Activated effector memory CD4-positive, alpha-beta T cell treated with anti-CD3 and anti-CD28 coated beads, Interleukin-2, amount 50 U/mL, for 16 hours (primary cell): ENCODE measurements around the gene TNS1.

Source experiments
- DNase-seq: peaks from one replicate; pipeline ENCODE4 v3.0.0-alpha.2; 2020

The TNS1 gene

DNA sequence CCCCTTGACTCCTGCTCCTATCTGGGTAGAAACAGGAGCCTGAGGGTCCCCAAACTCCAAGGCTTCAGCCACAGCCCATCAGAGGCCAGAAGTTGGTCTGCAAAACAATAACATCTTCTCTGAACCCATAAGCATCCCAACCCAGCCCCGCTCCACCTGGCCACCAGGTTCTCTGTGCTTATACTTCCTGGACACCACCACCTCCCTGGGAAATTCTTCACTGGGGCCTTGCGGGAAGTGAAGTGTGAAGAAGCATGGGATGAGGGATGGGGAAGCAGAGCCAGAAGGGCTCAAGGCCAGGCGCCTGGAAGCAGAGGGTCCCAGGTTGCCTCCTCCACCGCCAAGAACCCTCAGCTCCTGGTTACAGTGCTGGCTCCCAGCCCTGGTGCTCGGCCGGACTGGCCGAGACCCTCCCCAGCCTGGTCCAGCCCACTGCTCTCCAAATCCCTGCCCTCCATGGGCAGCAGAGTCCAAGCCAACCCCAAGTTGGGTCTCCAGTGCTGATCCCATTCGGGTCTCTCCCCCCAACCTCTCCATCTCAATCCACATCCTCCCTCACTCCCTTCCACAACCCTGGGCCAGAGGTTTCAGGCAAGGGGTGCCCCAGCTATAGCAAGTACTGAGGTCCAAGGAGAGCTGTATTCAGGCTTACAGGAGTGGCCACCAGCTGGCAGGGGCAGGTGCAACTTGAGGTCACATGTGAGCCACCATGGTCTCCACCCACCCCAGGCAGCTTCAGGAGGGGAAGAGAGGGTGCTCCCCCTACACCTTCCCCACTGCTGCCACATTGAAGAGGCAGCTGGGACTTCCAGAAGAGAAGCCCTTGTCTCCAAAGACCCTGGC lies 60.7 kb downstream of the TNS1 start:
- no peak for DNase-seq

DNA sequence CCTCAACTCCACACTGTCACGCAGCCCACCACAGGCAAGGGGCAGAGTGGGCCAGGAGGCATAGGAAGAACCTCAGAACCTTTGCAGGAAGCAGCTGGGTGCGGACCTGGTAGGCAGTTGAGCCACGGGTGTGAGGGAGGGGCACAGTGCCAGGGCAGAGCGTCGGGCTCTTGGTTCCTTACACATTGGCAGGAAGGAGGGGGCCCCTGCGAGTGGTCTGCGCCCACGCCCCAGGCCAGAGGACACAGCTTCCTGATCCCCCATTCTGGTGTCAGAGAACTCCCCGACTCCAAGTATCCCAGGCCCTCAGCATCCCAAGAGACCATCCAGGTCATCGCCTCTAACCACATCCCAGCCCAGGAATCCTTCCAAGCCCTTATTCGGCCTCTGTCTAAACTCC lies 61.5 kb downstream of the TNS1 start:
- DNase-seq: no peak

DNA sequence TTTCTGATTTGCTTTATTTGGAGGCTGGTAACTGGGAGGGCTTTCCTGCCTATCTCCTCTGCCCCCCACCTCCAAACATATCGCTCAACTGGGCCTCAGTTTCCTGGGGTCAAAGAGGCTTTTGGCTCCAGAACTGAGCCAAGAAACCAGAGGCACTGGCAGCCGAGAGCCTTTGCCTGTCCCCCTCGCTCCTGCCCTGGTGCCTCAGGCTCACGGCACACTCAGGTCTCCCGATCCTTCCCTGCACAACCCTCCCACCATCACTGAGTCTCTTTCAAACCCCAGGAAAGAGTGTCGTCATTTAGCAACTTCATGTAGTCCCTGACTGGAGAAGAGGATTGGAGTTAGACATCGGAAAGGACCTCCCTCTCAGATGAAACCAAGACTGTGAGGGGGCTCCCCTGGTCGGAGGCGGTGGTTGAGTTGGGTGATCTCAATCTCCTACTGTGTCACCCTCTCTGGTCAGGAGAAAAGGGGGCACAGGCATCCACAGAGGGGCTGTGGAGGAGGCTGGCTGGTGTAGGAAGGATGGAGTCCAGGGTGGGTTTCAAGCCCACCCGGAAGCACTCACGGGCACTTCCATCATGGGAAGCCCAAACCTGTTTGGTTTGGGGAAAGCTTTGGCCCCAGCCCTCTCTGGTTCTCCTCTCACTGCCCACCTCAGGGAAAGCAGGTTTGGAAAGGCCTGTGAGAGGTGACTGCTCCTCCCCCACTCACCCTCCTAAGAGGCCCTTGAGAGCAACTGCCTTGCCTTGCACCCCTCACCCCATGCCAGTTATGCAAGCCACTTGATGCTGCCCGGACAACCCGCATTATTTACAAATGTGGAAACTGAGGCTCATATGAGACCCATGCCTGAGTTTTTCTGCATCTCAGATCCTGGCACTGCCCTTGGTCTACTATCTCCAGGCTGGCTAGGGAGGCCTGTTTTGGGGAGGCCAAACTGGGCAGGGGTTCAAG lies 62.3 kb downstream of the TNS1 start:
- DNase-seq: no peak

DNA sequence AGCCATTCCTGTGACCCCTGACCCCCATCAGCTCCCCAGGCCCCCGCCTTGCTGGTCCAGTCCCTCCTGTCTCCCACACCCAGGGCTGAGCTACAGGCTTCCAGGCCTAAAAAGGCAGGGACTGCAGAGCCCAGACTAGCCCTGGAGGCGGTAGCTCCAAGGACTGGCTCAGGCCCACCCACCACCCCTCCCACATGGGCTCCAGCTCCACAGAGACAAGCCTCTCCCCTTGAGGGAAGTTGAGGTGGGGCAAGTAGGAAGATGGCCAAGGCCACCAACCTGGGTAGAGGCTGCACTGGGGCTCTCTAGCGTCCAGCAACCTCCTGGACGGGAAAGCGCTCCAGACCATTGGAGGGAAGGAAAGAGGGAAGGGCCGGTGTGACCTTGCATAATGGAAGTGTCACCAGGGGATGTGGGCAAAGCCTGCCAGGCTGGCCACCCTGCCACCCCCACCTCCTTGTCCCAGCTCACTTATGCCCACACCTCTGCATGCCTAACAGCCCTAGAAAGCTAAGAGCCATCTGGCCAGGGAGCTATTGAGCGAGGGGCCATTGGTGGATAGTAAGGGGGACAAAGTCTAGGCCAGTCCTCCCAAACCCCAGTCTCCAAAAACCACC lies 63.1 kb downstream of the TNS1 start:
- DNase-seq: no peak

DNA sequence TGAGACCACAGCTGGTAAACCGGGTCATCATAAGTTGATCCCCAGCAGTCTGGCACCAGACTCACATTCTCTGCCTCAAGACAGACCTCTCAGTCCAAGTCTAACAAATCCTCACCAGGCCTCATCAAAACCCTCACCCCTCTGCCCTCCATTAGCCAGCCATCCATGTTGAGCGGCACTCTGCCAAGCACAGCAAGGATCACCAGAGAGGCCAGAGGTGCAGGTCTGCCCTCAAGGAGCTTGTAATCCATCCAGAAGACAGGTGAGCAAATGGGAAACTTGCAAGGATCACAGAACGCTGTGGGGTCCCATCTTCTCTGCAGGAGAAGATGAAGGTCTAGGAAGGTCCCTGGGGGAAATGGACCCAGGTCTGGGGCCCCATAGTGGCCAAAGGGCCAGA lies 63.6 kb downstream of the TNS1 start:
- no peak for DNase-seq

DNA sequence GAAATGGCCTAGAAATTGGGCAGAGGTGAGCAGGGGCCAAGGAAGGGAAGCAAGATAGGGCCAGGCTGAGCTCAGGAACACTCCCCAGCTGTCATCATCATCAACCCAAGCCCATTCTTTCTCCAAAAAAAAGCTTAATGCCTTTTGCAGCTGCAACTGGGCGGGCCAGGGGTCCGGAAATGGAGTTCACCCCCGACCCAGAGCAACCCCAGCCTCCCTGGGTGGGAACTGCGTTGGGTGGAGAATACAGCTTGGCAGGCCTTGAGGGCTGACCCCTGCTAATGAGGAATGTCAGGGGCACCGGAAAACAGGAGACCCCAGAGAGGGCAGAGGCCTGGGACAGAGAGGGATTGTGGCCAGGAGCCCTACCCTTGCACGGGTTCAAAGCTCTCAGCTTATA lies 64.8 kb downstream of the TNS1 start:
- DNase-seq: no peak

DNA sequence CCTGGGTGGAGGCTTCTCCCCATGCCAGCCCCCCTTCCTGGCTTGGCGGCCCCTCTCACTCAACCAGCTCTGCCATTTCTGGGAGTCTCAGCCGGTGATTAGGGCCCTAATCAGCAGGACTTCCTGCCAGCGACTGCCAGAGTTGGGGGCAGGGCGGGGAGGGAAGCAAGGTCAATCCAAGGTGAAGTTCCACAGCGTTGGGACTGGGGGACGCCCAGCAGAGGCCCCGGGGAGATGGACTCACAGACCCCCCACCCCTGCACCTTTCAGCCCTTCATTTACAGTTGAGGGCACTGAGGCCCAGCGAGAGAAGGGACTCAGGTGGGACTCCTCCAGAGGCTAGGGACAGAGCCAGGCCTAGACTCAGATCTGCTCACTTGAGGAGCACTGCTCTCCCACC lies 65.3 kb downstream of the TNS1 start:
- no peak for DNase-seq

DNA sequence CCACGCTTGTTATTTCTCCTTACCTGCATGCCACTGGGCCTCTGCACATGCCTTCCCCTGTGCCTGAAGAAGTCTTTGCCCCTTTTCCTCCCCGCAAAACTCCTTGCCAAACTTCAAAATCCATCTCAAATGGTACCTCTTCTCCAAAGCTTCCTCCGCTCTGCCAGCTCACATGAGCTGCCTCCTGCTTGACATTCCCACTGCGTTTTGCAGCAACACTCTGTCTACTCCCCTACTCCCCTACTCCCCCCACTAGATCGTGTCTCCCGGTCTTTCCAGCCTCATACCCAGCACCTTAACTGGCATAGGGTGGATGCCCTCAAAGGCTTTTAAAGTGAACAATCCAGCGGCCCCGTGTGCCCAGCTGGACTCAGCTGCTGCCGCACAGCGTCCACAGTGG lies 65.8 kb downstream of the TNS1 start:
- DNase-seq: no peak

DNA sequence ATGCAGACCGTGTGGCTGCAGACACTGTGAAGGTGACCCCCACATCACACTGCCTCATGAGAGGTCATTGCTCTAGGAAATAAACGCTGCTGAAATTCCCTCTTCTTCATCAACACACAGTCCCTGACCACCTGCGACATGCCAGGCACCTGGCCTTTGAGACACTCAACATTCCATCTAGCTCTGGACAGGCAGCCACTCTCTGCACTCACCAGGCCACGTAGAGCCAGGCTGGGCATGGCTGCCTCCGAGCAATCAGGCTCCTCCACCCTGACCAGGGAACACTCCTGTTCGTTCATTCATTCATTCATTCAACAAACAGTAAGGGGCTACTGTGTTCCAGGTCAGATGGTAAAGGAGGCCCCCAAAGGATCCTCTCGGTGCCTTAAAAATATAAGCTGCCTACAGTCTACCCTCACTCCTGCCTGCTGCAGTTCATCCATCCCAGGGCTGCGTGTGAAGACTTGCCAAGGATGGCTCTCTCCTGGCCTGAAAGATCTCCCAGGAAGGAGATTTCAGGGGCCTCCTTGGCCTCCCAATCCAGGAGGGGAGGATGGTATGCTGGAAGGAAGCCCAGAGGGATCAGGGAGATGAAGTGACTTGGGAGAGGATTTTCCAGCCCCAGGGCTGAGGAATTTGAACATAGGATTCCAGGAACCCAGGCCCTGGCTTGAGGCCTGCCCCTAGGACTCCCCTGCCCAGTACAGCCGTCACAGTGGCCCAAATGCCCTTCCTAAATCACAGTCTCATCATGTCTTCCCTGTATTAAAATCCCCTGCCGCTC lies 66.7 kb downstream of the TNS1 start:
- no peak for DNase-seq

DNA sequence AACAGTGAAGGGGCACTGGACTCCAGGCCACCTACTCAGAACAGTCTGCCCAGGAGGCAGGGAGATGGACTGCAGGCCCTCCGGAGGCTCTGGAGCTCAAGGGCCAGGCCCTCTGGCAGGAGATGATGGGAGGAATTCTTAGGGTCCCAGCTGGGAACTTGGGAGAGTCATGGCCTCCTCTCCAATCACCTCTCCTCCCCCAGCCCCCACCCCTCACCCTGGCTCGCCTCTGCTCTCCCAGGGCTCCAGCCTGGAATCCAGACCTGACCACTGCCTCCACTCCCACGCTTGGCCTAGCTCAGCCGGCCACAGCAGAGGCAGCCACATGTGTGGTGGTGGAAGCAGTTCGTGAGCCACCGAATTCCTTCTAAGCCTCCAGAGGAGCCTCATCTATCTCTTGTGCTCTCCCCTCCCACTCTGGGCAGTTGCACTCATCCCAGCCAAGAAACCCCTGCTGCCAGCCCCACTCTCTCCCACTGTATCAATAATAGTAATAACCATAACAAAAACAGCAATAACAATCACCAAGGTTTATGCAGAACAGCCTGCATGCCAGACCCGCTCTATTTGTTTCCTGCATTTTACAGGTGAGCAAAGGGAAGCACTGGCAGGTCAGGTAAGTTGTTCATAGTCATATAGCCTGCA lies 67.4 kb downstream of the TNS1 start:
- no peak for DNase-seq

DNA sequence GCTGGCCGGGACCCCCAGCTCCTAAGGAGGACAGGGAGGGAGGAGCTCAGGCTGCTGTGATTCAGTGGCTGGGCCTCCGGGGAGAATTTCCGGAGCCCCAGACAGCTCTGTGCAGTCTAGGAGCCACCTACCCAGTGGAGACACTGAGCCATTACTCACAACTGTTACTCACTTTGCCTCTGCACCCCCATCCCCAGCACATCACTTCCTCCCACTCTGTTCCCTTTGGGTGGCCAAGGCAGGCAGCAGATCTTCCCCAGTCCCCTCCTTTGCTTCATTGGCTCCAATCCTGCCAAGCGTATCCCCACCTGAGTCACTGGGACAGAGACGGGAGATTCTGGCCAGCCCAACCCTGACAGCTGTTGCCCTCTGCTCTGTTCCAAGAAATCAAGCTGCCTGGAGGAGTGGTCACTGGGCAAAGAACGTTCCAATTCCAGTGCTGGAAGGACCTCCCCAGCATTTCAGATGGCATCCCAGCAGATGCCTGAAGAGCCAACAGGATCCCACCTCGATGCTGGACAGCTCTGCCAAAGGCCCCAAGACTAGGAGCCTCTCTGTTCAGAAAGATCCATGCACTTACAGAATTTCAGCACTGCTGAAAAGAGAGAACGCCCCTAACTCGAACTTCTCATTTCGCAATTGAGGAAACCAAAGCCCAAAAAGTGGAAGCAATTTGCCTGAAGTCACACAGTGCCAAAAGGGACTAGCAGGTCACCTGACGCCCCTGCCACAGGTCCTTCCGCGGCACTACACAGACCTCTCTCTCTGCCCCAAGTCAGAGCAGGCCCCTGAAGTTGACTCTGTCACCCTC lies 68.3 kb downstream of the TNS1 start:
- no peak for DNase-seq

DNA sequence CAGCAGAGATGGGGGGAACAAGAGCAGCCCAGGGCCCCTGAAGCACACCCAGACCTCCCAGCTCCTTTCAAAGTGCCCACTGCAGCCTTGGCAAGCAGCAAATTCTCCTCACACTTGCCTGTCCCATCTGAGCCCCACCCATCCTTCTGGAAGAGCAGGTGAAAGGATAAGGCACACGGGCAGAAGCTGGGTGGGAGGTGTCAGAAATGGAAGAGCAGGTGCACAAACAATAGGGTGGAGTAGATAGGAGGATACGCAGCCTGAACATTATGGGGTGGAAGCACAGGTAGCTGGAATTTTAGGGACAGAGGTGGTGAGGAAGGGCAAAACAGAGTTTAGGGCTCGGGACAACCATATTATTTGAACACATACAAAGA lies 69.2 kb downstream of the TNS1 start:
- no peak for DNase-seq

DNA sequence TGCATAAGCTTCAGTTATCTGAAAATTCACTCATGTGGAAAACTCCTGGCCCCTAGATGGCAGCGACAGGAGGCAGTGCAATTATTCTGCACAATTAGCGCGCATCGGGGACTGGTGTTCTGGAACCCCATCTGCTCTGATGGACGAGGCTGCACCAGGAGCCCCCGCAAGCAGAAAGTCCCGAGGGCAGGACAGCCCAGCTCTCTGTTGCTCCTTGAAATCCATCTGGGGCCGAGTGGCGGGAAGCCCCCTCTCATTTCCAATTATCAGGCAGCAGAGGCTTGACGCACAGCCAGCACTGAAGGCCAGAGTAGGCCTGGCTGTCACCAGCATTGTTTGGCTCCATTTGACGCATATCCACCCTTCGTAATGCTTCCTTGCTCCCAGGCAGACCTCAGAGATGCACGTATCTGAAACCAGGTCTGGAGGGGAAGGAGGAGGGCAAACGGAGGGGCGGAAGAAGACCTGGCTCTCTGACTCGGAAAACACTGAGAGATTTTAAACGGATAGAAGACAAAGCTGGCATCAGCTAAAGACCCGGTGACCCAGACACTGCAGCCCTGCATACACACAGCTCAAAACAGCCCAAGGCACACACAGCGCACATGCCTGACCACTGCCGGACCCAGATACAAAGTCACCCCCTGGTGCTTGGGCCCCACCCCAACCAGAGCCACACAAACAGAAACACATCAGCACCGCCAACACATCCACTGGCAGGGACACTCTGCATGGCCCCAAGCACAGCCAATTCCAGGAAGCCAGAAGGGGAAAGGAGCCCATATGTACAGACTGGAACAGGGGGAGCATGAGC lies 69.8 kb downstream of the TNS1 start:
- no peak for DNase-seq

DNA sequence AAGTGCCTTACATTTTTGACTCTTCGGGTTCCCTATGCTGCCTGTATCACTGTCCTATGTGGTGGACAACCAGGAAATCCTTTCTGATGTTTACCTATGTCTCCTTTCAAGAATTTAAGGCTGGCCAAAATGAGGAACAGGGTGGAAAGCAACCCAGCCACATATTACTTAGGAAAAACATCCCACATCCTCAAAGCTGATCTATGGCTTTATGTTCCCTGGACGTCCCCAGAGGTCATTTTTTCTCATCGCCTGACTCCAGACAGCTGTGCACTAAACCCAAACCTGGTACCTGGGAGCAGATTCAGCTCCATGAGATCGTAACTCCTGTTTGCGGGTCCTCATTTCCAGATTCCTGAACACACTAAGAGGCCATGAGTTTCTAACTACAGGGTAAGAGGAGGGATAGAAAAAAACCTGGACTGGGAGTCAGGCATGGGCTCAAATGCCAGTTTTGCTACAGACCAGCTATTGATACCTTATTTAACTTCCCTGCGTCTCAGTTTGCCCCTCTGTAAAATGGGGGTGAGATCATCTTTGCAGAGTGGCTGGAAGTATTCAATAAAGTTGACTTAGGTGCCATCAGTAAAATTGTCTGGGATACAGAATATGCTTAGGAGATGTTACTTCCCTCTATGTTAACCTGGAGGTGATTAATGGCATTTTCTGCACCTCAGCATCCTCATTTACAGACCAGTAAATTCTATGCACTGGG lies 70.8 kb downstream of the TNS1 start:
- DNase-seq: no peak

DNA sequence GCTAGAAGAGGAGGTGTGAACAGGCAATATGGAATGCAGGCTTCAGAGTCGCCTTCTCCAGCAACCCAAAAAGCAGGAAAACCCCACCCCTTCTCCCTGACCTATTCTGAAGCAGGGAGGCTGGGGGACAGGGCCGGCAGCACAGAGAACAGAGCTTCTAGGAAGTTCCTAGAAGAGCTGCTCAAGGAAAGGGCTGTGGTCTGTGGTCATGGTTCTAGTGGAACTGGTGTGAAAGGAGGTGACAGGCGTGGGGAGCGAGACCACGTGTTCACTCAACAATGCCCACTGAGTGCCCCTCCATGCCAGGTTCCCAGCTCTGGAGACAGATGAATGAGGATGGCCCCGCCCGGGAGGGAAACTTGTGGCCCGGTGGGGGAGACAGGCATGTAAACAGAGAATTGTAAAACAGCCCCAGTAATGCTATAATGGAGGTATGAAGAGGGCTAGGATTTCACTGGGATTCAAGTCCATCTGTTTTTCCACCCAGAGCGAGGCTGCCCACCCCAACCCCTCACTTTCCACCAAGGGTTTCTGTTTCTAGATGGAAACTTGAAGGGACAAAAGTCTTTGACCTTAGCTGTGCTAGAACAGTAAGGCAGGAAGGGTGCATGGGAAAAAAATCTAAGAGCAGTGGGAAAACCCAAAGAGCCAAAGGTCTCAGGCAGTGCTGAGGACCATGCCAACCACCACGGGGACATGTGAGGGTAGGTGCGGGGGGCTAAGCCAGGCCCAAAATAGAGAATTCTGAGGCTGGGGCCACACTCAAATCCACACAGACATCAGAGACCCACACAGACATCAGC lies 71.8 kb downstream of the TNS1 start:
- DNase-seq: no peak

DNA sequence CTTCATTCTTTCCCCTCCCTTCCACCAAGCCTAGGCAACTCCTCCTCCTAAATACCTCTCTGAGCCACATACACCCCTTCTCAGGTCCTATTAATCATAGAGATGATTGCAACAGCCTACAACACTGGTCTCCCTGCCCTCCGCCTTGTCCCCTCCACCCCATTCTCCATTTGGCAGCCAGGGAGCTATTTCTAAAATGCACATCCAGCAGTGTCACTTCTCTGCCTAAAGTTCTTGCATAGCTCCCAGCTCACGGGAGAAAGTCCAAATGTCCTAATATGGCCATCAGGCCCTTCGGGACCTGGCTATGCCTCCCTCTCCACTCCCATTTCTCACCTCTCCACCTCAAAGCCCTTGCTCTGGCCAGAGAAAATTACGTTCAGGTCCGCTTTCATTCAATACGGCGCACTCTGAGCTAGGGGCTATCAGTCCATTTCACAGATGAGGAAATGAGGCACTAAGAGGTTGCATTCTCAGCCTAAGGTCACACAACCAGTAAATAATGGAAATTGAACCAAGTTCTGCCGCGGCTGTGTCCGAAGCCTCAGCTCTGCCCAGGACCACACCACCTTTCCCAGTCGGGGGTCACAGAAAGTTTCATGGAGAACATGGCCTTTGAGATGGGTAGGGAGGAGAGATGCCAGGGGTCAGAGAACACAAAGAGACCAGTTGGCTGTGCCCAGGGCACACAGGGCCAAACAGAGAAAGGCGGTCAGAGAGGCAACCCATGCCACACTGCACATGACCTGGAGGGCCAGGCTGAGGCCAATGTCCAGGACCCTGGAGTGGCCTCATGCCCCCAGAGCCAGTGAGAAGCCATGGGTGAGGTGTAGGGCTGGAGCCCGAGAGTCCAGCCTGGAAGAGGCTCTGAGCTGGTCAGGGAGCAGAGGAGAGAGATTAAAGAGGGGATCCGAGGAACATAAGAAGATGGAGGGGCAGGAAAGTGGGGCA lies 72.8 kb downstream of the TNS1 start:
- DNase-seq: no peak

DNA sequence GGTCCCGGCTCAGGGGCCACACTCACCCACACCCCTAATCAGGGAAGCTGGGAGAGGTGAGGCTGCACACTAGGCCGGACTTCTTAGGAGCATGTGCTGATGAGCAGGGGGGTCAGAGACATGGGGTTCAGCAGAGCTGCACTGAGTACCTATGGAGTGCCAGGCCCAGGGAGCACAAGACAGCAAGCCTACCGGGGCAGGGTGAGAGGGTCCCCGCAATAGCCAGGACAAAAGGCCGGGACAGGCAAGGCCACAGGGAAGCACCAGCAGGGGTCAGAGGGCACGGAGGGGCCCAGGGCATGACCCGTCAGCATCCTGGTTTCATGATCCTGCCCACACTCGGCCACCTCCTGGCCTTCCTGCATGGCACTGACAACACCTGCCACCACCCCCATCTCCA lies 73.5 kb downstream of the TNS1 start:
- no peak for DNase-seq
